GM23338 (cell line): ENCODE results near the gene RGS6. TPM values are rescaled to one million over a fixed set of nuclear protein-coding genes. Genes with fewer than 3 reads are reported as not detected.

Experiments used
- ATAC-seq: fragments of 200-7000 bp; cut with Tn5 transposase; 3 replicates; pipeline ENCODE4 v1.9.1; 2020
- DNase-seq: peaks from one replicate; pipeline ENCODE4 v3.0.0-alpha.2; 2015; ENCODE audit warnings: low spot score
- H2AFZ ChIP-seq: fragments of 200-600 bp; sonication (generic); 2 replicates; pipeline ENCODE4 v1.8.0; 2016; ENCODE audit warnings: antibody characterized with exemption, mild to moderate bottlenecking, moderate library complexity
- H3F3A ChIP-seq: fragments of 200-600 bp; sonication (generic); replicated peaks from 2 replicates; pipeline ENCODE4 v1.8.0; 2017; ENCODE audit warnings: antibody characterized with exemption, mixed run types, low read depth
- H3K27ac ChIP-seq: fragments of 200-600 bp; sonication (generic); 2 replicates; pipeline ENCODE4 v1.6.1; 2016; ENCODE audit warnings: low read depth
- H3K27me3 ChIP-seq: fragments of 200-600 bp; sonication (generic); 2 replicates; pipeline ENCODE4 v1.8.0; 2016; ENCODE audit warnings: mild to moderate bottlenecking, mixed run types, moderate library complexity; ENCODE audit not compliant: insufficient read depth
- H3K36me3 ChIP-seq: fragments of 200-600 bp; sonication (generic); 2 replicates; pipeline ENCODE4 v1.8.0; 2016; ENCODE audit warnings: mild to moderate bottlenecking; ENCODE audit not compliant: insufficient read depth
- H3K4me1 ChIP-seq: fragments of 200-600 bp; sonication (generic); 2 replicates; pipeline ENCODE4 v1.8.0; 2016; ENCODE audit warnings: mild to moderate bottlenecking, moderate library complexity; ENCODE audit not compliant: insufficient read depth
- H3K4me2 ChIP-seq: fragments of 200-600 bp; sonication (generic); 2 replicates; pipeline ENCODE4 v1.7.1; 2017; ENCODE audit warnings: mixed run types
- H3K4me3 ChIP-seq: fragments of 200-600 bp; sonication (generic); 2 replicates; pipeline ENCODE4 v1.6.1; 2016; ENCODE audit warnings: mixed run types
- H3K79me2 ChIP-seq: fragments of 200-600 bp; sonication (generic); replicated peaks from 2 replicates; pipeline ENCODE4 v1.8.0; 2017; ENCODE audit warnings: mild to moderate bottlenecking; ENCODE audit not compliant: insufficient read depth
- H3K9me2 ChIP-seq: fragments of 200-600 bp; sonication (generic); 2 replicates; pipeline ENCODE4 v1.8.0; 2017; ENCODE audit not compliant: insufficient read depth
- H4K20me1 ChIP-seq: fragments of 200-600 bp; sonication (generic); replicated peaks from 2 replicates; pipeline ENCODE4 v1.8.0; 2017; ENCODE audit warnings: mild to moderate bottlenecking; ENCODE audit not compliant: insufficient read depth
- H3K27ac Mint-ChIP-seq: 2 replicates; pipeline ENCODE4 v1.8.0; 2020; ENCODE audit warnings: inconsistent platforms, mild to moderate bottlenecking, moderate library complexity, mixed read lengths
- H3K27me3 Mint-ChIP-seq: 3 replicates; pipeline ENCODE4 v1.8.0; 2022; ENCODE audit warnings: low read depth, mild to moderate bottlenecking, moderate library complexity, mixed read lengths, inconsistent platforms; ENCODE audit not compliant: insufficient read depth, poor library complexity
- H3K36me3 Mint-ChIP-seq: 3 replicates; pipeline ENCODE4 v1.8.0; 2021; ENCODE audit warnings: low read depth, mild to moderate bottlenecking, inconsistent platforms, moderate library complexity, mixed read lengths
- H3K4me1 Mint-ChIP-seq: 3 replicates; pipeline ENCODE4 v1.8.0; 2020; ENCODE audit warnings: mild to moderate bottlenecking, inconsistent platforms, mixed read lengths
- H3K4me3 Mint-ChIP-seq: 3 replicates; pipeline ENCODE4 v1.8.0; 2021; ENCODE audit warnings: moderate library complexity, mild to moderate bottlenecking, inconsistent platforms, mixed read lengths
- H3K9me3 Mint-ChIP-seq: 3 replicates; pipeline ENCODE4 v1.8.0; 2020; ENCODE audit warnings: moderate library complexity, mild to moderate bottlenecking, inconsistent platforms, mixed read lengths
- CREB1 ChIP-seq: fragments of 250-450 bp; sonication (Bioruptor Pico); IDR thresholded peaks from 2 replicates; pipeline ENCODE4 v1.5.0; 2020; ENCODE audit warnings: low read depth, mild to moderate bottlenecking, moderate library complexity
- EZH2 ChIP-seq: fragments of 200-600 bp; sonication (generic); IDR thresholded peaks from one replicate; pipeline ENCODE4 v1.8.0; 2017; ENCODE audit warnings: antibody characterized with exemption, mild to moderate bottlenecking, low read depth; ENCODE audit not compliant: unreplicated experiment
- EZH2phosphoT487 ChIP-seq: fragments of 200-600 bp; sonication (generic); IDR thresholded peaks from one replicate; pipeline ENCODE4 v1.8.1; 2018; ENCODE audit warnings: antibody characterized with exemption; ENCODE audit not compliant: unreplicated experiment
- JUNB ChIP-seq: IDR thresholded peaks from one replicate; pipeline ENCODE4 v1.6.1; 2016; ENCODE audit warnings: antibody characterized with exemption; ENCODE audit not compliant: unreplicated experiment
- NANOG ChIP-seq: IDR thresholded peaks from 2 replicates; pipeline ENCODE4 v1.6.1; 2016; ENCODE audit warnings: antibody characterized with exemption, borderline replicate concordance
- POLR2AphosphoS5 ChIP-seq: IDR thresholded peaks from 2 replicates; pipeline ENCODE4 v1.6.1; 2016; ENCODE audit warnings: antibody characterized with exemption, low read depth
- ZNF114 ChIP-seq: fragments of 250-450 bp; sonication (Bioruptor Pico); IDR thresholded peaks from 2 replicates; pipeline ENCODE4 v1.5.0; 2020; ENCODE audit warnings: mild to moderate bottlenecking, moderate library complexity
- ZNF331 ChIP-seq: fragments of 250-450 bp; sonication (Bioruptor Pico); IDR thresholded peaks from 2 replicates; pipeline ENCODE4 v1.5.0; 2020; ENCODE audit warnings: low read depth, mild to moderate bottlenecking, moderate library complexity
- polyA plus RNA-seq: library from polyadenylated mRNA; unstranded; fragments of >200 nt; fragmentation: Nextera tagmentation; extraction: Ambion mirVana; gene quantifications from 2 replicates; pipeline ENCODE4 v1.2.1, GENCODE V29; 2016
- total RNA-seq: library from RNA; depleted of rRNA; stranded (reverse); fragments of >200 nt; shearing (Covaris generic); gene quantifications from 2 replicates; pipeline ENCODE4 v1.2.3, GENCODE V29; 2014
- TF ChIP-seq, protein P1 (sequence below): IDR thresholded peaks from one replicate; pipeline ENCODE4 v1.6.1; 2018; ENCODE audit warnings: antibody characterized with exemption; ENCODE audit not compliant: unreplicated experiment
- TF ChIP-seq, protein P2 (sequence below): IDR thresholded peaks from 2 replicates; pipeline ENCODE4 v1.6.1; 2016; ENCODE audit warnings: antibody characterized with exemption
- TF ChIP-seq, protein P3 (sequence below), 2 experiments: fragments of 200-600 bp in 1 of 2; sonication (generic) in 1 of 2; conservative IDR thresholded peaks; 2 replicates each; pipeline versions ENCODE4 v1.5.1 to v1.6.1; 2016 to 2017; ENCODE audit warnings: antibody characterized with exemption in 2 of 2, low read depth in 2 of 2, mild to moderate bottlenecking in 2 of 2, moderate library complexity in 1 of 2

RGS6 gene
- total and polyA plus RNA-seq, 2 experiments from 2014 or later: 0.66 to 0.83 TPM

DNA sequence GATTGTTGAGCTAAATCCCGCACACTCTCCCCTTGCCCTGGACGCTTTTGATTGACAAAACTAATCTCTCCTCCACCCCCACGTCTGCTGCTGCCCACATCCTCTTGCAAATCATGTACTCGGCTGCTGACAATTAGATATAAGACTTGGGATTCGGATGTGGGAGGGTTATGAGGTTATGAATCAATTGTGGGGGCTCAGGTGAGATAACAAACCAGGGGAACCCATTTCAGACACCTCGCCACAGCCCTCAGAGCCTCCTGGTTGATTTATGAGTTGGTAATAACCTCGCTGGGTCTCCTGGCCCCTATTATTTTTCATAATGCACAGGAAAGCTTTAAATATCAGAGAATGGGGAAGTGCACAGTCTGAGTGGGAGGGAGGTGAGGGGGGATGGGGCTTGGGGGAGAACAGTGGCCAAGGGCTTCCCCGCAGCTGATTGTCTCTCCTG is 511.8 kb downstream of the RGS6 start (continued):
- TF ChIP-seq, protein P1, sequence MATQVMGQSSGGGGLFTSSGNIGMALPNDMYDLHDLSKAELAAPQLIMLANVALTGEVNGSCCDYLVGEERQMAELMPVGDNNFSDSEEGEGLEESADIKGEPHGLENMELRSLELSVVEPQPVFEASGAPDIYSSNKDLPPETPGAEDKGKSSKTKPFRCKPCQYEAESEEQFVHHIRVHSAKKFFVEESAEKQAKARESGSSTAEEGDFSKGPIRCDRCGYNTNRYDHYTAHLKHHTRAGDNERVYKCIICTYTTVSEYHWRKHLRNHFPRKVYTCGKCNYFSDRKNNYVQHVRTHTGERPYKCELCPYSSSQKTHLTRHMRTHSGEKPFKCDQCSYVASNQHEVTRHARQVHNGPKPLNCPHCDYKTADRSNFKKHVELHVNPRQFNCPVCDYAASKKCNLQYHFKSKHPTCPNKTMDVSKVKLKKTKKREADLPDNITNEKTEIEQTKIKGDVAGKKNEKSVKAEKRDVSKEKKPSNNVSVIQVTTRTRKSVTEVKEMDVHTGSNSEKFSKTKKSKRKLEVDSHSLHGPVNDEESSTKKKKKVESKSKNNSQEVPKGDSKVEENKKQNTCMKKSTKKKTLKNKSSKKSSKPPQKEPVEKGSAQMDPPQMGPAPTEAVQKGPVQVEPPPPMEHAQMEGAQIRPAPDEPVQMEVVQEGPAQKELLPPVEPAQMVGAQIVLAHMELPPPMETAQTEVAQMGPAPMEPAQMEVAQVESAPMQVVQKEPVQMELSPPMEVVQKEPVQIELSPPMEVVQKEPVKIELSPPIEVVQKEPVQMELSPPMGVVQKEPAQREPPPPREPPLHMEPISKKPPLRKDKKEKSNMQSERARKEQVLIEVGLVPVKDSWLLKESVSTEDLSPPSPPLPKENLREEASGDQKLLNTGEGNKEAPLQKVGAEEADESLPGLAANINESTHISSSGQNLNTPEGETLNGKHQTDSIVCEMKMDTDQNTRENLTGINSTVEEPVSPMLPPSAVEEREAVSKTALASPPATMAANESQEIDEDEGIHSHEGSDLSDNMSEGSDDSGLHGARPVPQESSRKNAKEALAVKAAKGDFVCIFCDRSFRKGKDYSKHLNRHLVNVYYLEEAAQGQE: no peak
- TF ChIP-seq, protein P2, sequence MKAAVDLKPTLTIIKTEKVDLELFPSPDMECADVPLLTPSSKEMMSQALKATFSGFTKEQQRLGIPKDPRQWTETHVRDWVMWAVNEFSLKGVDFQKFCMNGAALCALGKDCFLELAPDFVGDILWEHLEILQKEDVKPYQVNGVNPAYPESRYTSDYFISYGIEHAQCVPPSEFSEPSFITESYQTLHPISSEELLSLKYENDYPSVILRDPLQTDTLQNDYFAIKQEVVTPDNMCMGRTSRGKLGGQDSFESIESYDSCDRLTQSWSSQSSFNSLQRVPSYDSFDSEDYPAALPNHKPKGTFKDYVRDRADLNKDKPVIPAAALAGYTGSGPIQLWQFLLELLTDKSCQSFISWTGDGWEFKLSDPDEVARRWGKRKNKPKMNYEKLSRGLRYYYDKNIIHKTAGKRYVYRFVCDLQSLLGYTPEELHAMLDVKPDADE: no peak
- TF ChIP-seq ZNF331 (CRISPR knock-in tag): no peak
- no peak for TF ChIP-seq NANOG
- no peak for TF ChIP-seq ZNF114
- no peak for TF ChIP-seq EZH2phosphoT487
- TF ChIP-seq CREB1 (CRISPR knock-in tag): no peak
- TF ChIP-seq EZH2: no peak

DNA sequence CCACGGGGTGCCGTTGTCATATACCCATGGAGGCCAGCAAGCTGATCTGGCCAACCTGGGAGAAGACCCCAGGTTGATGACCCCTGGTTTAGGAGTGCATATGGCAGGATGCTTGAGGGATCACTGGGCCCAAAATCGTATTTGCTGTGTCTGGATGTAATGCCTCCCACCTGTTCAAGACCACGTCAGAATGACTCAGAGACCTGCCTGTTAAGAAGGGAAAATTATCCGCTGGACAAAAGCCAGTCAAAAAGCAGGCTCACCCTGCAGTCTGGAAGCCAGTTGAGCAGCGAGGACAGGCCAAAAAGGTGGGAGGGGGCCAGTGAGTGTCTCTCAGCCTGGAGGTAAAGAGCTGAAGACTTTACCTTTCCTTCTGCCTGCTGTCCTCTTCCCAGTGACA is 512.5 kb downstream of the RGS6 start:
- H2AFZ ChIP-seq: no peak overlapping the region
- H3K27ac ChIP-seq: no peak overlapping the region
- no peaks in the 10 kb centered on the region for H3F3A ChIP-seq
- TF ChIP-seq CREB1 (CRISPR knock-in tag) (no peak), ZNF114 (no peak), POLR2AphosphoS5 (no peak), JUNB (no peak), NANOG (no peak), ZNF331 (CRISPR knock-in tag) (no peak), EZH2phosphoT487 (no peak), EZH2 (no peak)
- TF ChIP-seq, protein P1: no peak
- TF ChIP-seq, protein P2: no peak
- TF ChIP-seq, protein P3, sequence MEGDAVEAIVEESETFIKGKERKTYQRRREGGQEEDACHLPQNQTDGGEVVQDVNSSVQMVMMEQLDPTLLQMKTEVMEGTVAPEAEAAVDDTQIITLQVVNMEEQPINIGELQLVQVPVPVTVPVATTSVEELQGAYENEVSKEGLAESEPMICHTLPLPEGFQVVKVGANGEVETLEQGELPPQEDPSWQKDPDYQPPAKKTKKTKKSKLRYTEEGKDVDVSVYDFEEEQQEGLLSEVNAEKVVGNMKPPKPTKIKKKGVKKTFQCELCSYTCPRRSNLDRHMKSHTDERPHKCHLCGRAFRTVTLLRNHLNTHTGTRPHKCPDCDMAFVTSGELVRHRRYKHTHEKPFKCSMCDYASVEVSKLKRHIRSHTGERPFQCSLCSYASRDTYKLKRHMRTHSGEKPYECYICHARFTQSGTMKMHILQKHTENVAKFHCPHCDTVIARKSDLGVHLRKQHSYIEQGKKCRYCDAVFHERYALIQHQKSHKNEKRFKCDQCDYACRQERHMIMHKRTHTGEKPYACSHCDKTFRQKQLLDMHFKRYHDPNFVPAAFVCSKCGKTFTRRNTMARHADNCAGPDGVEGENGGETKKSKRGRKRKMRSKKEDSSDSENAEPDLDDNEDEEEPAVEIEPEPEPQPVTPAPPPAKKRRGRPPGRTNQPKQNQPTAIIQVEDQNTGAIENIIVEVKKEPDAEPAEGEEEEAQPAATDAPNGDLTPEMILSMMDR (conservative IDR thresholded peaks at IDR 0.05; ENCODE audit: low read depth in 2 of 2): no peak
- H3K36me3 ChIP-seq: no peaks in the 10 kb centered on the region
- H3K27me3 ChIP-seq: no peaks in the 10 kb centered on the region
- ATAC-seq (no peak), DNase-seq (no peak)
- no peaks in the 10 kb centered on the region for H4K20me1 ChIP-seq
- H3K27me3 Mint-ChIP-seq: no peaks in the 10 kb centered on the region
- H3K4me1 ChIP-seq: no peaks in the 10 kb centered on the region
- H3K9me3 Mint-ChIP-seq: no peaks in the 10 kb centered on the region; the same call in 2 of the 3 replicates
- H3K4me2 ChIP-seq: no peak overlapping the region
- H3K4me3 Mint-ChIP-seq: no peak overlapping the region
- no peaks in the 10 kb centered on the region for H3K79me2 ChIP-seq
- no peak overlapping the region for H3K4me3 ChIP-seq
- H3K9me2 ChIP-seq: 0 out of 2 replicates have a peak, but pooled peaks cover 3% of the 10 kb centered on the region
- H3K4me1 Mint-ChIP-seq: no peaks in the 10 kb centered on the region; the same call in 2 of the 3 replicates
- no peaks in the 10 kb centered on the region for H3K36me3 Mint-ChIP-seq
- H3K27ac Mint-ChIP-seq: no peak overlapping the region
